OCI-LY7 (cell line): ENCODE measurements around the gene ZMYND11. TPM values are rescaled to one million over a fixed set of nuclear protein-coding genes. Genes with fewer than 3 reads are reported as not detected.

Source experiments
- BruUV-seq: library from RNA; stranded (reverse); fragments of 400-500 nt; replicated peaks from 2 replicates; lab custom pipeline; 2021; lab: Mats Ljungman, UMichigan
- CTCF ChIA-PET: fragments of 300-600 bp; sonication (Branson Sonifier 250); formaldehyde crosslinking; loops from one replicate; lab custom pipeline; 2022; ENCODE audit warnings: antibody characterized with exemption; ENCODE audit not compliant: unreplicated experiment; lab: Charles Lee
- POLR2A ChIA-PET: fragments of 300-600 bp; sonication (Branson Sonifier 250); formaldehyde crosslinking; loops from one replicate; lab custom pipeline; 2022; ENCODE audit warnings: antibody characterized with exemption; lab: Charles Lee
- DNase-seq: peaks from one replicate; pipeline ENCODE4 v3.0.0-alpha.2; 2015; ENCODE audit warnings: low spot score
- H2AFZ ChIP-seq: fragments of 200-600 bp; sonication (generic), shearing (Covaris generic); 2 replicates; pipeline ENCODE4 v1.6.1; 2014; ENCODE audit warnings: mild to moderate bottlenecking, antibody characterized with exemption, low read length, moderate library complexity
- H3K27ac ChIP-seq: fragments of 200-600 bp; sonication (generic); 2 replicates; pipeline ENCODE4 v1.5.1; 2014; ENCODE audit warnings: mixed run types, low read depth, mild to moderate bottlenecking, moderate library complexity, low read length, inconsistent platforms; ENCODE audit not compliant: poor library complexity, severe bottlenecking
- H3K36me3 ChIP-seq: fragments of 200-600 bp; sonication (generic); 2 replicates; pipeline ENCODE4 v1.6.1; 2014; ENCODE audit warnings: mild to moderate bottlenecking, antibody characterized with exemption, low read length, moderate library complexity, mixed read lengths; ENCODE audit not compliant: insufficient read depth
- H3K4me1 ChIP-seq: fragments of 200-600 bp; sonication (generic); 2 replicates; pipeline ENCODE4 v1.5.1; 2014; ENCODE audit warnings: mild to moderate bottlenecking, low read length; ENCODE audit not compliant: insufficient read depth, poor library complexity, severe bottlenecking
- H3K4me2 ChIP-seq: fragments of 200-600 bp; sonication (generic); 2 replicates; pipeline ENCODE4 v1.6.1; 2014; ENCODE audit warnings: mild to moderate bottlenecking, low read length
- H3K4me3 ChIP-seq: fragments of 200-600 bp; sonication (generic); 2 replicates; pipeline ENCODE4 v1.5.1; 2014; ENCODE audit warnings: mild to moderate bottlenecking, low read depth, low read length; ENCODE audit not compliant: poor library complexity, severe bottlenecking
- H3K79me2 ChIP-seq: fragments of 200-600 bp; sonication (generic); 2 replicates; pipeline ENCODE4 v1.6.1; 2016; ENCODE audit warnings: low read depth, mild to moderate bottlenecking, low read length, moderate library complexity, mixed read lengths; ENCODE audit not compliant: insufficient read depth
- H3K9me2 ChIP-seq: fragments of 200-600 bp; sonication (generic); 2 replicates; pipeline ENCODE4 v1.6.1; 2016; ENCODE audit warnings: mild to moderate bottlenecking, low read length, mixed read lengths; ENCODE audit not compliant: insufficient read depth
- H3K9me3 ChIP-seq: fragments of 200-600 bp; sonication (generic); 2 replicates; pipeline ENCODE4 v1.6.1; 2014; ENCODE audit warnings: mild to moderate bottlenecking, mixed run types, low read length, mixed read lengths
- H4K20me1 ChIP-seq: fragments of 200-600 bp; sonication (generic); 2 replicates; pipeline ENCODE4 v1.6.1; 2014; ENCODE audit warnings: mild to moderate bottlenecking, antibody characterized with exemption, low read length, moderate library complexity, mixed read lengths; ENCODE audit not compliant: insufficient read depth
- CTCF ChIP-seq: fragments of 200-600 bp; sonication (generic); conservative IDR thresholded peaks from 2 replicates; pipeline ENCODE4 v1.5.1; 2014; ENCODE audit warnings: mild to moderate bottlenecking, antibody characterized with exemption, low read length, moderate library complexity, mixed read lengths
- EZH2phosphoT487 ChIP-seq: fragments of 200-600 bp; sonication (generic); IDR thresholded peaks from 2 replicates; pipeline ENCODE4 v1.6.1; 2018; ENCODE audit warnings: low read depth, borderline replicate concordance, mild to moderate bottlenecking, mixed run types, antibody characterized with exemption, low read length, moderate library complexity, mixed read lengths
- intact Hi-C: fragments of 100-400 bp; cut with micrococcal nuclease; formaldehyde crosslinking; loops from one replicate; pipeline ENCODE4 v1.10.0; 2022; ENCODE audit not compliant: unreplicated experiment
- total RNA-seq, 2 experiments: library from RNA; depleted of rRNA in 1 of 2; stranded (reverse); fragments of >200 nt in 1 of 2; shearing (Covaris generic) in 1 of 2; gene quantifications; 2 replicates each; pipeline ENCODE4 v1.2.3, GENCODE V29; 2014 to 2022

The ZMYND11 gene
- total RNA-seq, 2 experiments from 2014 or later: 4.0 to 5.5 TPM

GRCh38 chr10:241966-242643, 106.8 kb downstream of the ZMYND11 start:
- ChIA-PET CTCF (no interaction called here), POLR2A (interaction anchor here (0.6 to 1.1 kb wide), 3 partner anchors 10 to 700 kb away, joined by 3 to 4 read pairs (median 3); no protein-coding TSS in a partner anchor)
- no peaks in the 10 kb centered on the region for H3K9me3 ChIP-seq
- no peak overlapping the region for H3K27ac ChIP-seq
- no peaks in the 10 kb centered on the region for H3K9me2 ChIP-seq
- TF ChIP-seq EZH2phosphoT487 (no peak), CTCF (no peak)
- H3K79me2 ChIP-seq: no peaks in the 10 kb centered on the region
- H2AFZ ChIP-seq: no peak overlapping the region
- no peak overlapping the region for H3K4me2 ChIP-seq
- no peaks in the 10 kb centered on the region for H3K36me3 ChIP-seq
- DNase-seq: no peak
- intact Hi-C loops: no loop called here
- no peaks in the 10 kb centered on the region for H4K20me1 ChIP-seq
- peaks cover 5% of the 10 kb centered on the region for H3K4me1 ChIP-seq
- H3K4me3 ChIP-seq: no peak overlapping the region
- BruUV-seq: no TSS peak

- BruUV-seq: no TSS peak
- no peak overlapping the region for H3K27ac ChIP-seq
- no peaks in the 10 kb centered on the region for H3K36me3 ChIP-seq
- intact Hi-C loops: no loop called here
- POLR2A ChIA-PET: no interaction called here
- H3K4me2 ChIP-seq: no peak overlapping the region
- no peak overlapping the region for H3K4me3 ChIP-seq
- TF ChIP-seq EZH2phosphoT487 (no peak), CTCF (no peak)
- H3K9me3 ChIP-seq: no peaks in the 10 kb centered on the region
- H3K79me2 ChIP-seq: no peaks in the 10 kb centered on the region
- CTCF ChIA-PET: no interaction called here
- no peak overlapping the region for H2AFZ ChIP-seq
- no peaks in the 10 kb centered on the region for H3K4me1 ChIP-seq
- no peak for DNase-seq
- no peaks in the 10 kb centered on the region for H3K9me2 ChIP-seq
- no peaks in the 10 kb centered on the region for H4K20me1 ChIP-seq
Observed at GRCh38 chr10:244227-244626, 109.0 kb downstream of the ZMYND11 start.

- ChIA-PET CTCF (no interaction called here), POLR2A (no interaction called here)
- TF ChIP-seq EZH2phosphoT487 (no peak), CTCF (no peak)
- DNase-seq: no peak
- Histone ChIP-seq H3K4me3 (no peak overlapping the region), H3K36me3 (no peaks in the 10 kb centered on the region), H2AFZ (no peak overlapping the region), H4K20me1 (no peaks in the 10 kb centered on the region), H3K27ac (no peak overlapping the region), H3K4me2 (no peak overlapping the region), H3K9me3 (no peaks in the 10 kb centered on the region), H3K79me2 (no peaks in the 10 kb centered on the region), H3K9me2 (no peaks in the 10 kb centered on the region), H3K4me1 (no peaks in the 10 kb centered on the region)
- no TSS peak for BruUV-seq
- intact Hi-C loops: no loop called here
Observed at GRCh38 chr10:246431-246830, 111.2 kb downstream of the ZMYND11 start.
